GM23248 (cell line): ENCODE results near the gene ACER1. TPM values are rescaled to one million over a fixed set of nuclear protein-coding genes. Genes with fewer than 3 reads are reported as not detected.

Experiments
- DNase-seq: peaks from one replicate; pipeline ENCODE4 v3.0.0-alpha.2; 2015
- H2AFZ ChIP-seq: fragments of 200-600 bp; sonication (generic); 2 replicates; pipeline ENCODE4 v1.6.1; 2016; ENCODE audit warnings: antibody characterized with exemption
- H3F3A ChIP-seq: fragments of 200-600 bp; sonication (generic); 2 replicates; pipeline ENCODE4 v1.6.1; 2016; ENCODE audit warnings: mild to moderate bottlenecking, antibody characterized with exemption, mixed run types; ENCODE audit not compliant: insufficient read depth
- H3K27ac ChIP-seq: fragments of 200-600 bp; sonication (generic); 2 replicates; pipeline ENCODE4 v1.5.1; 2016; ENCODE audit warnings: mild to moderate bottlenecking
- H3K27me3 ChIP-seq: fragments of 200-600 bp; sonication (generic); replicated peaks from 2 replicates; pipeline ENCODE4 v1.6.1; 2016; ENCODE audit warnings: mild to moderate bottlenecking; ENCODE audit not compliant: insufficient read depth
- H3K36me3 ChIP-seq: fragments of 200-600 bp; sonication (generic); 2 replicates; pipeline ENCODE4 v1.6.1; 2016; ENCODE audit warnings: low read depth, mild to moderate bottlenecking
- H3K4me1 ChIP-seq: fragments of 200-600 bp; sonication (generic); 2 replicates; pipeline ENCODE4 v1.6.1; 2016; ENCODE audit warnings: mild to moderate bottlenecking; ENCODE audit not compliant: insufficient read depth
- H3K4me2 ChIP-seq: fragments of 200-600 bp; sonication (generic); one replicate; pipeline ENCODE4 v1.6.1; 2016; ENCODE audit warnings: mild to moderate bottlenecking; ENCODE audit not compliant: unreplicated experiment
- H3K4me3 ChIP-seq: fragments of 200-600 bp; sonication (generic); 2 replicates; pipeline ENCODE4 v1.5.1; 2016; ENCODE audit warnings: mild to moderate bottlenecking
- H3K79me2 ChIP-seq: fragments of 200-600 bp; sonication (generic); 2 replicates; pipeline ENCODE4 v1.6.1; 2016; ENCODE audit warnings: mild to moderate bottlenecking; ENCODE audit not compliant: insufficient read depth
- H3K9ac ChIP-seq: fragments of 200-600 bp; sonication (generic); 2 replicates; pipeline ENCODE4 v1.6.1; 2016; ENCODE audit warnings: mild to moderate bottlenecking
- H3K9me2 ChIP-seq: fragments of 200-600 bp; sonication (generic); 2 replicates; pipeline ENCODE4 v1.6.1; 2016; ENCODE audit warnings: mixed run types, mild to moderate bottlenecking, moderate library complexity; ENCODE audit not compliant: insufficient read depth
- H3K9me3 ChIP-seq: fragments of 200-600 bp; sonication (generic); one replicate; pipeline ENCODE4 v1.6.1; 2017; ENCODE audit warnings: low read depth
- H4K20me1 ChIP-seq: fragments of 200-600 bp; sonication (generic); 2 replicates; pipeline ENCODE4 v1.6.0; 2016; ENCODE audit not compliant: insufficient read depth
- EZH2 ChIP-seq: fragments of 200-600 bp; sonication (generic); IDR thresholded peaks from 2 replicates; pipeline ENCODE4 v1.6.1; 2018; ENCODE audit warnings: antibody characterized with exemption, mild to moderate bottlenecking; ENCODE audit not compliant: insufficient read depth, poor library complexity, severe bottlenecking
- EZH2phosphoT487 ChIP-seq: fragments of 200-600 bp; sonication (generic); IDR thresholded peaks from 2 replicates; pipeline ENCODE4 v1.6.1; 2018; ENCODE audit warnings: antibody characterized with exemption, moderate library complexity, mild to moderate bottlenecking, low read depth; ENCODE audit not compliant: insufficient read depth
- WGBS, 2 experiments: methylation state at CpG; one replicate each; pipeline ENCODE4 v1.1.6; 2015 to 2017; ENCODE audit warnings: low lambda C conversion rate in 2 of 2, low coverage in 1 of 2; ENCODE audit errors: missing lambda C conversion rate in 2 of 2; 5-methylcytosine and 5-hydroxymethylcytosine counted together
- in situ Hi-C: fragments of 300-500 bp; cut with MboI; formaldehyde crosslinking; loops from 2 replicates; pipeline ENCODE4 v1.15.0; 2020
- polyA plus RNA-seq: library from polyadenylated mRNA; unstranded; fragments of >200 nt; fragmentation: Nextera tagmentation; extraction: Ambion mirVana; gene quantifications from 2 replicates; pipeline ENCODE4 v1.2.1, GENCODE V29; 2016
- total RNA-seq: library from RNA; depleted of rRNA; stranded (reverse); fragments of >200 nt; shearing (Covaris generic); gene quantifications from 2 replicates; pipeline ENCODE4 v1.2.3, GENCODE V29; 2014; rRNA removed

The ACER1 gene
- 0.22 and 1.0 TPM in 2 replicates for total RNA-seq
- 0.16 TPM in 1 of 2 replicates, not detected in the other for polyA plus RNA-seq

DNA sequence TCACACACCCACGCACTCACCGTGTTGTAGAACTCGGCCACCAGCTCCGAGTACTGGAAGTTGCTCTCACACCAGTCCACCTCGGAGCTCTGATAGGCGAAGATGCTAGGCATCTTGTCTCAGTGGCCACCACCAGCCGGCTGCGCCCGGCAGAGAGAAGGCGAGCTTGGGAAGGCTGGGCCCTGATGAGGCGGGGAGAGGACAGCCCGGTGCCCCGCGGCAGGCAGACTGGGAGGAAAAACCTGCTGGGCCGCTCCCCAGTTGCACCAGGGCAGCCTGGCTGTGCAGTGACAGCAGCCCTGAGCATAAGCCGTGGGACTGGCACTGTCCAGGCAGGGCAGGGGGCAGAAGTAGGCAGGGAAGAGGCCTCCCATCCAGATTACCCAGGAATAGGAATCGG, at the start of gene ACER1:
Gene ACER1 (minus strand): TSS at position 174 of the 400 bp plus-strand sequence. CDS start 61 bp downstream, at position 113.
- Histone ChIP-seq H4K20me1 (no peaks in the 10 kb centered on the region), H3K4me3 (no peak within 1 kb of the TSS), H3K9me3 (no peaks in the 10 kb centered on the region), H2AFZ (no peak within 1 kb of the TSS), H3K27ac (no peak within 1 kb of the TSS), H3K36me3 (no peaks in the 10 kb centered on the region), H3K9me2 (no peaks in the 10 kb centered on the region), H3F3A (no peaks in the 10 kb centered on the region), H3K4me1 (no peaks in the 10 kb centered on the region), H3K79me2 (no peaks in the 10 kb centered on the region), H3K27me3 (no peaks in the 10 kb centered on the region), H3K9ac (no peak within 1 kb of the TSS), H3K4me2 (no peak within 1 kb of the TSS)
- no peak for DNase-seq
- TF ChIP-seq EZH2 (no peak), EZH2phosphoT487 (no peak)
- in situ Hi-C loops: no loop called here
- 67 to 71% methylated on average over 17 of the region's 17 CpGs for WGBS, 2 experiments

DNA sequence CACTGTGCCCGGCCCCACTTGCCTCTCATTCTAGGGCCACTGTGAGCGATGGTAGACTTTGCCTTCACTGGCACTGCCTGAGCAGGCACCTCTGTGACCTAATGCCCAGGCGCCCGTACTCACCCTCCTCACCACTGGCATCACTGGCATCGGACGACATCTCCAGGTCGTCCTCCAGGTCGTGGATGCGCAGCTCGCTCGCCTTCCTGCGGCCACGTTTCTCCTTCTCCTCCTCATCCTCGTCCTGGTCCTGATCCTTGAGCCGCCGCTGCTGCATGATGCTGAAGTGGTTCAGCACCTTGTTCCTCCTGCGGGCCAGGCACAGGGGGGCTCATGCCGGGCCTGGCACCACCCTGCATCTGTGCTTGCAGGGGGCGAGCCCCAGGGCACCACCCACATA, 49.8 kb upstream of the ACER1 start:
- no peaks in the 10 kb centered on the region for H3K4me1 ChIP-seq
- in situ Hi-C loops: no loop called here
- DNase-seq: no peak
- no peaks in the 10 kb centered on the region for H3K9me2 ChIP-seq
- no peak overlapping the region for H3K27ac ChIP-seq
- TF ChIP-seq EZH2 (no peak), EZH2phosphoT487 (no peak)
- H4K20me1 ChIP-seq: no peaks in the 10 kb centered on the region
- H3K9ac ChIP-seq: no peak overlapping the region
- no peak overlapping the region for H2AFZ ChIP-seq
- H3K4me3 ChIP-seq: no peak overlapping the region
- H3F3A ChIP-seq: peaks cover 10% of the 10 kb centered on the region; the same call in 1 of the 2 replicates
- peaks cover 16% of the 10 kb centered on the region for H3K36me3 ChIP-seq
- H3K27me3 ChIP-seq: no peaks in the 10 kb centered on the region
- H3K9me3 ChIP-seq: no peaks in the 10 kb centered on the region
- 95 to 99% methylated on average over 19 of the region's 19 CpGs for WGBS, 2 experiments
- H3K79me2 ChIP-seq: peaks cover 8% of the 10 kb centered on the region; the same call in 1 of the 2 replicates
- no peak overlapping the region for H3K4me2 ChIP-seq

DNA sequence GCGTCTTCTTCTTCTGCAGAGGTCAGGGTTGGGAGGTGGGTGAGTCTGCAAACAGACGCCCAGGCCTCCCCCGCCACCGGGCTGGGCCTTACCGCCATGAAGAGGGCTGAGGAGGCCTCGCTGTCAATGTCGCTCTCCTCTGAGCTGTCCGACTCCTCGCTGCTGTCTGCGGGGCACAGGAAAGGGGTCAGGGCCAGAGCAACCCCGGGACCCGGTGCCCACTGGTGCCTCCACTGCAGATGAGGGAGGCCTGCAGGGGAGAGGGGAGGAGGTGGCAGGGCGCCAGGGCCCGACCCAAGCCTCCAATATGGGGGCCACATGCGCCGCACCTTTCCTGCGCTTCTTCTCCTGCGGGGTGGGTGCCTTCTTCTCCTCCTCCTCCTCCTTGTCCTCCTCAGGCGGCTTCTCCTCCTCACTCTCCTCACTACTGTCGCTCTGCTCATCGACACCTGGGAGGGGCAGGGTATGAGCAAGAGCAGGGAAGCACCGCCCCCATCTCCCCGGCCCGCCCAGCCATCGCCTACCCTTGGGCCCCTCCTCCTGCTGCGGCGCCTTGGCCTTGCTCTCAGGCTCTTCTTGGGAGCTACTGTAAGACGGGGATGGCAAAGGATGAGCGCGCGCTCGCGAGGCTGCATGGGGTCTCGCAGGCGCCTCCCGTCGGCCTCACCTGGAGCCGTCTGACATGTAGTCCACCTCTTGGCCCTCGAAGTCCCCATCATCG, 47.8 kb upstream of the ACER1 start:
- Histone ChIP-seq H3K9me2 (no peaks in the 10 kb centered on the region), H3K36me3 (peaks cover 16% of the 10 kb centered on the region; the same call in 1 of the 2 replicates), H3K4me2 (no peak overlapping the region), H3K79me2 (no peaks in the 10 kb centered on the region), H3K4me1 (peaks cover 5% of the 10 kb centered on the region; the same call in 1 of the 2 replicates), H3K4me3 (no peak overlapping the region), H3K27me3 (no peaks in the 10 kb centered on the region), H3K9me3 (no peaks in the 10 kb centered on the region), H2AFZ (no peak overlapping the region), H3K27ac (no peak overlapping the region), H4K20me1 (no peaks in the 10 kb centered on the region), H3K9ac (no peak overlapping the region), H3F3A (peaks cover 23% of the 10 kb centered on the region; the same call in 1 of the 2 replicates)
- no peak for DNase-seq
- 98% methylated on average over 36 to 40 of the region's 40 CpGs for WGBS, 2 experiments
- TF ChIP-seq EZH2phosphoT487: no peak
- no peak for TF ChIP-seq EZH2
- in situ Hi-C loops: no loop called here

GRCh38 chr19:6379744-6380143, 46.3 kb upstream of the ACER1 start:
- no peaks in the 10 kb centered on the region for H3K79me2 ChIP-seq
- no peaks in the 10 kb centered on the region for H3K9me2 ChIP-seq
- peaks cover 5% of the 10 kb centered on the region; the same call in 1 of the 2 replicates for H3K4me1 ChIP-seq
- no peak for TF ChIP-seq EZH2phosphoT487
- TF ChIP-seq EZH2: no peak
- in situ Hi-C loops: no loop called here
- no peaks in the 10 kb centered on the region for H4K20me1 ChIP-seq
- H3K9ac ChIP-seq: no peak overlapping the region
- no peak overlapping the region for H2AFZ ChIP-seq
- H3K9me3 ChIP-seq: no peaks in the 10 kb centered on the region
- no peak overlapping the region for H3K27ac ChIP-seq
- peaks cover 23% of the 10 kb centered on the region; the same call in 1 of the 2 replicates for H3F3A ChIP-seq
- no peak for DNase-seq
- WGBS, 2 experiments: 98 to 100% methylated on average over 3 of the region's 3 CpGs
- no peaks in the 10 kb centered on the region for H3K27me3 ChIP-seq
- no peak overlapping the region for H3K4me2 ChIP-seq
- H3K36me3 ChIP-seq: peaks cover 16% of the 10 kb centered on the region; the same call in 1 of the 2 replicates
- no peak overlapping the region for H3K4me3 ChIP-seq
